ACC112 (cell line): ENCODE results near the gene G6PC1.
"Not testable (repeated sequence)": the region's sequence is repeated elsewhere in the genome, so short reads cannot be mapped to it uniquely, and the experiment has no call there.

ENCODE experiments used
- H2AFZ ChIP-seq: fragments of 200-600 bp; sonication (generic); one replicate; pipeline ENCODE4 v1.6.0; 2017; ENCODE audit warnings: antibody characterized with exemption, low read length; ENCODE audit not compliant: unreplicated experiment
- H3K27ac ChIP-seq: fragments of 200-600 bp; sonication (generic); 2 replicates; pipeline ENCODE4 v1.5.1; 2014; ENCODE audit warnings: low read depth, mild to moderate bottlenecking, antibody characterized with exemption, low read length, moderate library complexity
- H3K27me3 ChIP-seq: fragments of 200-600 bp; sonication (generic); 2 replicates; pipeline ENCODE4 v1.6.1; 2014; ENCODE audit warnings: mild to moderate bottlenecking, antibody characterized with exemption, low read length, moderate library complexity, mixed read lengths; ENCODE audit not compliant: insufficient read depth
- H3K36me3 ChIP-seq: fragments of 200-600 bp; sonication (generic); 2 replicates; pipeline ENCODE4 v1.6.1; 2016; ENCODE audit warnings: mild to moderate bottlenecking, antibody characterized with exemption, low read length, moderate library complexity, mixed read lengths; ENCODE audit not compliant: insufficient read depth
- H3K4me1 ChIP-seq: fragments of 200-600 bp; sonication (generic); one replicate; pipeline ENCODE4 v1.6.1; 2016; ENCODE audit warnings: low read length, mixed read lengths; ENCODE audit not compliant: insufficient read depth, unreplicated experiment, control insufficient read depth
- H3K4me3 ChIP-seq: fragments of 200-600 bp; sonication (generic); 2 replicates; pipeline ENCODE4 v1.5.1; 2014; ENCODE audit warnings: mild to moderate bottlenecking, low read depth, low read length
- H3K79me2 ChIP-seq: fragments of 200-600 bp; sonication (generic); one replicate; pipeline ENCODE4 v1.6.0; 2016; ENCODE audit warnings: low read length; ENCODE audit not compliant: control insufficient read depth, unreplicated experiment, insufficient read depth

The G6PC1 gene

DNA sequence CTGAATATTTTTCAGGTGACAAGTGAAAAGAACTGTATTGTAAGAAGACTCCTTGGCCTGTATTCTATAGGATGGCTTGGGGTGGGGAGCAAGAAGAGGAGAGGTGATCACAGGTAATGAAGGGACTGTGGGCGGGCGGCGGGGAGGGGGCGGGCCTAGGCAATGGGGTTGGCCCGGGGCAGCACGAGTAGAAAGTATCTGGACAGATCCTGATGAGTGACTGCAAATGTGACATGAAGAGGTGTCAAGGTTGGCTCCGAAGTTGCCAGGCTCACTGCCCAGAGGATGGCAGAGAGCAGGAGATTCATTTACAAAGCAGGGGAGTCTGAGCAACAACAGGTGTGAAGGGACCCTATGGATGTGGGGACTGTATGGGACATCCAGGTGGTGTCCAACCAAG is 10.8 kb upstream of the G6PC1 start:
- Histone ChIP-seq H3K36me3 (no peaks in the 10 kb centered on the region), H3K27ac (no peak overlapping the region), H3K4me1 (peaks cover 3% of the 10 kb centered on the region), H3K4me3 (no peak overlapping the region), H3K79me2 (no peaks in the 10 kb centered on the region), H3K27me3 (no peaks in the 10 kb centered on the region; the same call in 1 of the 2 replicates), H2AFZ (no peak overlapping the region)

- no peaks in the 10 kb centered on the region for H3K27me3 ChIP-seq
- H3K4me3 ChIP-seq = no peak overlapping the region
- peak overlapping the region; percentile 22 for H2AFZ ChIP-seq
- no peaks in the 10 kb centered on the region for H3K36me3 ChIP-seq
- H3K4me1 ChIP-seq = peaks cover 11% of the 10 kb centered on the region
- H3K27ac ChIP-seq = no peak overlapping the region
- no peaks in the 10 kb centered on the region for H3K79me2 ChIP-seq
Observed at GRCh38 chr17:42891539-42892152, 9.0 kb upstream of the G6PC1 start.

DNA sequence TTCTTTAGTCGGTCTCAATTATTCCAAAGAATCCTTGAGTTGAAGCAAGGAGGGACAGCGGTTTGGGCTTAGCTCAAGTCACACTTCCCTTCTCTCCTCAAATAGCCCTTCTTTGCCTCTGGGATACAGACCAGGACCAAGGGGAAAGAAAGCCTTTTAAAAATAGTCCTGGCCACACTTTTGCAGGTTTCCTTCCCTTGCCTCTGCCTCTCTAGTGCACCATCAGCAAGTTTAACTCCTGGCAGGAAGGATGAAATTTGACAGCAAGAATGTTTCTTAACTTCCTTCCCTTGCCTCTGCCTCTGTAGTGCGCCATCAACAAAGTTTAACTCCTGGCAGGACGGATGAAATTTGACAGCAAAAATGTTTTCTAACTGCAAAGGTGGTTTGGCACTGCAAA is 7.2 kb upstream of the G6PC1 start:
- H3K79me2 ChIP-seq = no peaks in the 10 kb centered on the region
- no peaks in the 10 kb centered on the region for H3K36me3 ChIP-seq
- H3K27me3 ChIP-seq = no peaks in the 10 kb centered on the region
- H2AFZ ChIP-seq = no peak overlapping the region
- no peak overlapping the region for H3K27ac ChIP-seq
- H3K4me3 ChIP-seq = no peak overlapping the region
- peaks cover 11% of the 10 kb centered on the region for H3K4me1 ChIP-seq

DNA sequence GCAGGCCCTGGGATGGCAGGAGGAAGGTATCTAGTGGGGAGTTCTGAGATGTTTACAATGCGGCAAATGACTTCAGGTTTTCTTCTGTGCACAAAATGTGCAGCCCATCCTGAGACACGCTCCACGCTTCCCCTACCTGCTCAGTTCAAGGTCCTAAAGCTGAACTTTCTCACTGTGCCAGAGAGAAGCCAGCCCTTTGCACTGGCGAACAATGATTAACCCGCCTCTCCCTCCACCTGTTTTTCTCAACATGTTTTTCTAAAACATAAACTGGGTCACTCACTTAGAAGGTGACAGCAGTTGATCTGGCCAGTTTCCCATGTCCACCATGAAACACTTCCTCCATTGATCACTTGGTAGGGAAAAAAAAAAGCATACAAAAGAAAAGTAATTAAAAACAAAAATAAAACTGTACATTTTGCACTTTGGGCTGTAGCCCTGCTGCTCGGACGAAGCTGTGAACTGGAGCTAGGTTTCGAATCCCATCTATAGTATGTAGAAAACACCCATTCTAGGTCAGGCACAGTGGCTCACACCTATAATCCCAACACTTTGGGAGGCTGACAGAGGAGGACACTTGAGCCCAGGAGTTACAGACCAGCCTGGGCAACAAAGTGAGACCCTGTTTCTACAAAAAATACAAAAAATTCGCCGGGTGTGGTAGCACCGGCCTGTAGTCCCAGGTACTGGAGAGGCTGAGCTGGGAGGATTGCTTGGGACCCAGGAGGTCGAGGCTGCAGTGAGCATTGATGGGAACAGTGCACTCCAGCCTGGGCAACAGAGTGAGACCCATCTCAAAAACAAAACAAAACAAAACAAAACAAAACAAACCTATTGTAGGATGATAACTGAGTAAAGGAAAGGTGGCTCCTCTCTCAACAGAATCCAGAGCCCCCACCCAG is 6.1 kb upstream of the G6PC1 start:
- H3K36me3 ChIP-seq = no peaks in the 10 kb centered on the region
- peak overlapping the region; percentile 28; the same call in 1 of the 2 replicates for H3K4me3 ChIP-seq
- no peaks in the 10 kb centered on the region for H3K27me3 ChIP-seq
- no peak overlapping the region for H2AFZ ChIP-seq
- H3K79me2 ChIP-seq = no peaks in the 10 kb centered on the region
- H3K27ac ChIP-seq = no peak overlapping the region; the same call in 1 of the 2 replicates
- H3K4me1 ChIP-seq = peaks cover 11% of the 10 kb centered on the region

DNA sequence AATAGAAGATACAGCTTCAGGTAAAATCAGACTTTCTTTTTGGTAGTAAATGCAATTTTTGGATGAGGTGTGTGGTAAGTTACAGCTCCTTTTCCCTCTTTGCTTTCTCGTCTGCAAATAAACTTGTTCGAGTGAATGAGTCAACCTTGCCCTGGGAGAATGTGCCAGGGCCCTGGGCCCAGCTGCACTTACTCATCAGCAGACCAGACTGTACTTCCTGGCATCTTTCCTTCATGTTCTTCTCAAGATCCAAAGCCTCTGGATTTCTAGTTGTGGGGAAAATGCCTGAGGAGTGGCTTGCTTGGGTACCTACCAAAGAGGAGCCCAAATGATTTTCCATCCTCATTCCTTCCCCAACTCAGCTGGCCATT is 5.4 kb upstream of the G6PC1 start:
- Histone ChIP-seq H3K36me3 (no peaks in the 10 kb centered on the region), H3K4me1 (peaks cover 11% of the 10 kb centered on the region), H3K4me3 (peak overlapping the region; percentile 28; the same call in 1 of the 2 replicates), H2AFZ (no peak overlapping the region), H3K79me2 (no peaks in the 10 kb centered on the region), H3K27ac (peak overlapping the region; percentile 12), H3K27me3 (no peaks in the 10 kb centered on the region)

DNA sequence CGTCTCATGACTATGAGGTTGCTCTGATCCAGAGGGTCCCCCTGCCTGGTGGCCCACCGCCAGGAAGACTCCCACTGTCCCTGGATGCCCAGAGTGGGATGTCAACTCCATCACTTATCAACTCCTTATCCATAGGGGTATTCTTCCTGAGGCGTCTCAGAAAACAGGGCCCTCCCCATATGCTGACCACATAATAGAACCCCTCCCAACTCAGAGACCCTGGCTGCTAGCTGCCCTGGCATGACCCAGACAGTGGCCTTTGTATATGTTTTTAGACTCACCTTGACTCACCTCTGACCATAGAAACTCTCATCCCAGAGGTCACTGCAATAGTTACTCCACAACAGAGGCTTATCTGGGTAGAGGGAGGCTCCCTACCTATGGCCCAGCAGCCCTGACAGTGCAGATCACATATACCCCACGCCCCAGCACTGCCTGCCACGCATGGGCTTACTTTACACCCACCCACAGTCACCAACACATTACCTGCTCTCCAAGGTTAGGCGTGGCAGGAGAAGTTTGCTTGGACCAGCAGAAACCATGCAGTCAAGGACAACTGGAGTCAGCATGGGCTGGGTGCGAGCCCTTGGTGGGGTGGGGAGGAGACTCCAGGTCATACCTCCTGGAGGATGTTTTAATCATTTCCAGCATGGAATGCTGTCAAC is 2.3 kb upstream of the G6PC1 start:
- H2AFZ ChIP-seq = no peak overlapping the region
- H3K79me2 ChIP-seq = no peaks in the 10 kb centered on the region
- H3K36me3 ChIP-seq = no peaks in the 10 kb centered on the region
- peaks cover 6% of the 10 kb centered on the region; the same call in 1 of the 2 replicates for H3K27me3 ChIP-seq
- no peak overlapping the region for H3K4me3 ChIP-seq
- H3K27ac ChIP-seq = no peak overlapping the region
- peaks cover 11% of the 10 kb centered on the region for H3K4me1 ChIP-seq

- H3K27ac ChIP-seq, H3K4me3 ChIP-seq, H2AFZ ChIP-seq, H3K36me3 ChIP-seq, H3K79me2 ChIP-seq, H3K4me1 ChIP-seq, H3K27me3 ChIP-seq: not testable (repeated sequence)
Observed at GRCh38 chr17:42899981-42900380, 618 bp upstream of the G6PC1 start.

GRCh38 chr17:42901535-42902229 is 1.1 kb downstream of the G6PC1 start:
- Histone ChIP-seq H3K4me3 (no peak overlapping the region), H3K27me3 (peaks cover 14% of the 10 kb centered on the region), H3K36me3 (no peaks in the 10 kb centered on the region), H3K4me1 (no peaks in the 10 kb centered on the region), H3K79me2 (no peaks in the 10 kb centered on the region), H2AFZ (no peak overlapping the region), H3K27ac (no peak overlapping the region)

GRCh38 chr17:42904110-42904469 is 3.5 kb downstream of the G6PC1 start:
- Histone ChIP-seq H3K4me3 (no peak overlapping the region), H3K4me1 (no peaks in the 10 kb centered on the region), H3K27me3 (peaks cover 26% of the 10 kb centered on the region), H3K79me2 (no peaks in the 10 kb centered on the region), H2AFZ (no peak overlapping the region), H3K36me3 (no peaks in the 10 kb centered on the region), H3K27ac (no peak overlapping the region)

DNA sequence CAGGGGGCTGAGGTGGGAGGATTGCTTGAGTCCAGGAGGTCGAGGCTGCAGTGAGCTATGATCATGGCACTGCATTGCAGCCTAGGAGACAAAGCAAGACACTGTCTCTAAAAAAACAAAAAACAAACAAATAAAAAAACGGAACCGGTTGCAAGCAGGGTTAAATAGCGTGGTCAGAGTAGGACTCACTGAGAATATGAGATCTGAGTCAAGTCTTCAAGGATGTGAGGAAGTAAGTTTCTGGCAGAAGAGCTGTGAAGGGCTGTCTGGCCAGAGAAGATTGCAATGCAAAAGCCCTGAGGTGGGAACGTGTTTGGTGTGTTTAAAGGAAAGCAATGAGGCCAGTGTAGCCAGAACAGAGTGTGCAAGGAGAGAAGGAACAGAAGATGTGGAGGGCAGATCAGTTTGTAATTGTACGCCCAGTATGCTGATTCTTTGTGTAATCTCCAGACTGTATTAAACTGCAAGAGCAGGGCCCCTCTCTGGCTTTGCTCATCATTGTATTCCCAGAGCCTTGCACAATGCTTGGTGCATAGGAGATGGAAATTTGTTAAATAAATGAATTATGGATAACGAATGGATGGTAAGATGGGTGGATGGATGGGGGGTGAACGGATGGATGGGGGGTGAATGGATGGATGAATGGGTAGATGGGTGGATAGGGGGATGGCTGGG is 6.3 kb downstream of the G6PC1 start:
- H3K4me3 ChIP-seq = no peak overlapping the region
- no peaks in the 10 kb centered on the region for H3K36me3 ChIP-seq
- H3K27ac ChIP-seq = no peak overlapping the region
- H3K79me2 ChIP-seq = no peaks in the 10 kb centered on the region
- H3K4me1 ChIP-seq = no peaks in the 10 kb centered on the region
- H2AFZ ChIP-seq = no peak overlapping the region
- peaks cover 34% of the 10 kb centered on the region for H3K27me3 ChIP-seq
